Ishikawa (cell line): ENCODE results near the gene OR2S2.

ENCODE experiments used
- CEBPB ChIP-seq: IDR thresholded peaks from 2 replicates; pipeline ENCODE4 v1.6.1; 2012
- CREB1 ChIP-seq: IDR thresholded peaks from 2 replicates; pipeline ENCODE4 v1.6.1; 2012; ENCODE audit warnings: low read depth
- EGR1 ChIP-seq: IDR thresholded peaks from 2 replicates; pipeline ENCODE4 v1.6.1; 2012
- EP300 ChIP-seq: IDR thresholded peaks from 2 replicates; pipeline ENCODE4 v1.6.1; 2012; ENCODE audit warnings: borderline replicate concordance
- FOXM1 ChIP-seq: IDR thresholded peaks from 2 replicates; pipeline ENCODE4 v1.6.1; 2012; ENCODE audit warnings: low read depth, borderline replicate concordance
- NFIC ChIP-seq: IDR thresholded peaks from 2 replicates; pipeline ENCODE4 v1.6.1; 2012
- RAD21 ChIP-seq: IDR thresholded peaks from 2 replicates; pipeline ENCODE4 v1.6.1; 2012; ENCODE audit warnings: low read depth
- REST ChIP-seq: IDR thresholded peaks from 2 replicates; pipeline ENCODE4 v1.6.1; 2012; ENCODE audit warnings: low read depth, mild to moderate bottlenecking
- TAF1 ChIP-seq: IDR thresholded peaks from 2 replicates; pipeline ENCODE4 v1.6.1; 2012; ENCODE audit warnings: low read depth, mild to moderate bottlenecking
- TCF12 ChIP-seq: IDR thresholded peaks from 2 replicates; pipeline ENCODE4 v1.6.1; 2012; ENCODE audit warnings: low read depth
- TEAD4 ChIP-seq: IDR thresholded peaks from 2 replicates; pipeline ENCODE4 v1.6.1; 2012
- USF1 ChIP-seq: IDR thresholded peaks from 2 replicates; pipeline ENCODE4 v1.6.1; 2012
- YY1 ChIP-seq: IDR thresholded peaks from 2 replicates; pipeline ENCODE4 v1.6.1; 2012; ENCODE audit warnings: low read depth
- ZBTB7A ChIP-seq: IDR thresholded peaks from 2 replicates; pipeline ENCODE4 v1.6.1; 2012; ENCODE audit warnings: low read depth
- TF ChIP-seq, protein P1 (sequence below): IDR thresholded peaks from 2 replicates; pipeline ENCODE4 v1.6.1; 2012

Gene OR2S2

GRCh38 chr9:35967042-35967441, 9.1 kb upstream of the OR2S2 start:
- no peak for TF ChIP-seq REST
- no peak for TF ChIP-seq CREB1
- no peak for TF ChIP-seq TAF1
- TF ChIP-seq CEBPB, result no peak
- TF ChIP-seq EP300, result no peak
- TF ChIP-seq, protein P1, sequence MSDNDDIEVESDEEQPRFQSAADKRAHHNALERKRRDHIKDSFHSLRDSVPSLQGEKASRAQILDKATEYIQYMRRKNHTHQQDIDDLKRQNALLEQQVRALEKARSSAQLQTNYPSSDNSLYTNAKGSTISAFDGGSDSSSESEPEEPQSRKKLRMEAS, result no peak
- TF ChIP-seq YY1, result no peak
- TF ChIP-seq TEAD4, result no peak
- TF ChIP-seq ZBTB7A, result no peak
- no peak for TF ChIP-seq EGR1
- no peak for TF ChIP-seq FOXM1
- no peak for TF ChIP-seq NFIC
- no peak for TF ChIP-seq TCF12
- TF ChIP-seq USF1, result no peak
- no peak for TF ChIP-seq RAD21

- no peak for TF ChIP-seq TAF1
- TF ChIP-seq YY1, result no peak
- no peak for TF ChIP-seq TEAD4
- TF ChIP-seq EGR1, result no peak
- TF ChIP-seq, protein P1, result no peak
- TF ChIP-seq ZBTB7A, result no peak
- TF ChIP-seq USF1, result no peak
- no peak for TF ChIP-seq RAD21
- no peak for TF ChIP-seq CEBPB
- no peak for TF ChIP-seq EP300
- no peak for TF ChIP-seq FOXM1
- TF ChIP-seq NFIC, result no peak
- TF ChIP-seq CREB1, result no peak
- TF ChIP-seq REST, result no peak
- no peak for TF ChIP-seq TCF12
These were observed 8.5 kb upstream of the OR2S2 start for GRCh38 chr9:35966433-35966832.

DNA sequence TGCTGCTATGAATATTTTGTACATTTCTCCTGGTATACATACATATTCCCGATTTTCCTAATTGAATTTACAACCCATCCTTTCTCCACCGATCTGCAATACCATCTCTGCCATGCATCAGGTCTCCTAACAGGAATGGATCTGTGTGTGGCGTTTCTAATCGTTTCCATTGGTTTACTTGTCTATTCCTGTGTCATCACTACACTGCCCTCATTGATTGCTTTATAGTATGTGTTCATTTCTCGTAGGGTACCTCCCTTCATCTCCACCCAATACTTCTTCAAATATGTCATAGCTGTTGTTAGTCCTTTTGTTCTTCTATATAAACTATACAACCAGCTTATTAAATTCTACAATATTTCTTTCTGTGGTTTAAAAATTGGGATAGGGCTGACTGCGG, 7.1 kb upstream of the OR2S2 start:
- TF ChIP-seq FOXM1, result no peak
- TF ChIP-seq, protein P1, result no peak
- no peak for TF ChIP-seq USF1
- no peak for TF ChIP-seq NFIC
- no peak for TF ChIP-seq TEAD4
- TF ChIP-seq EP300, result no peak
- no peak for TF ChIP-seq CREB1

GRCh38 chr9:35962126-35962906, 4.4 kb upstream of the OR2S2 start:
- no peak for TF ChIP-seq TEAD4
- TF ChIP-seq REST, result no peak
- TF ChIP-seq CEBPB, result no peak
- TF ChIP-seq EP300, result no peak
- no peak for TF ChIP-seq USF1
- TF ChIP-seq, protein P1, result no peak
- TF ChIP-seq EGR1, result no peak
- TF ChIP-seq TCF12, result no peak
- no peak for TF ChIP-seq ZBTB7A
- TF ChIP-seq RAD21, result no peak
- no peak for TF ChIP-seq YY1
- TF ChIP-seq TAF1, result no peak
- no peak for TF ChIP-seq CREB1
- no peak for TF ChIP-seq FOXM1
- no peak for TF ChIP-seq NFIC
